SKM-1 treated with dmso at 0.1 percent for 144 hours (cell line): ENCODE results near the gene SF3A1.
A peak's percentile ranks its signal among the peaks of the same experiment; 100 is the strongest.
"Not testable (repeated sequence)": the region's sequence is repeated elsewhere in the genome, so short reads cannot be mapped to it uniquely, and the experiment has no call there.

Source experiments
- DNase-seq: peaks from one replicate; lab custom pipeline; 2025; ENCODE audit not compliant: unreplicated experiment; lab: John Stamatoyannopoulos, UW

SF3A1 gene

GRCh38 chr22:30354644-30355043, 2.0 kb downstream of the SF3A1 start:
- no peak for DNase-seq

GRCh38 chr22:30351226-30351625, 5.5 kb downstream of the SF3A1 start:
- no peak for DNase-seq

DNA sequence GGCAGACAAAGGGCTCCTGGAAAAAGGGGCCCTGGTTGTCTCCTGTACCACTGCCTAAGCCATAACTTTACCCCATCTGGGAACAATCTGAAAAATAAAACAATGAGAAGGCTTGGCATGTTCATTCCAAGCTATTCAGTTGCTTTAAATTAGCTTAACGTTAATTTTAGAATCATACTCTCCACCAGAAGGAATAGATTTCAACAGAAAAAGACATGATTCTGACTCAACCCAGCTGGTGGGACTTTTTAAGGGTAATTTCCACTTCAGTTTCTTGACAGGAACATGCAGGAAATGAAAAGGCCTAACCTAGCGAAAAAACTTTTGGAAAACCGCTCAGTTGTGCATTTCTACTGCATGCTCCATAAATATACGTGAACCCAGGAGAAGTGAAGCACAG, 7.9 kb downstream of the SF3A1 start:
- no peak for DNase-seq

DNA sequence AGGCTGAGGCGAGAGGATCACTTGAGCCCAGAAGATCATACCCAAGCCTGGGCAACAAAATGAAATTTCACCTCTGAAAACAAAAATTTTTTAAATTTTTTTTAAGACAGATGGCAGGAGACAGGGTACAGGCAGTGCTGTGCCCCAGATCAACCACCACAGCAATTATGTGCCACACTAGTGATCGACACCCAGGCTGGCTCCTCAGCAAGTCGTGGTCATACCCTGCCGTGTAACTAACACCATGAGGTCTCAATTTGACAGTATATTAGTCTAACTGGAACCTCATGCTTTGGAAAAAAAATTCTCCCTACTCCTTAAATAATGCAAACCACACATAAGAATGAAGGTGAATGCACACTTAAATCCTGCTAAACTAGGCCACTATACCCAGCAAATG, 8.3 kb downstream of the SF3A1 start:
- DNase-seq, result no peak

- DNase-seq, result no peak
These were observed 9.3 kb downstream of the SF3A1 start for GRCh38 chr22:30347255-30347892.

DNA sequence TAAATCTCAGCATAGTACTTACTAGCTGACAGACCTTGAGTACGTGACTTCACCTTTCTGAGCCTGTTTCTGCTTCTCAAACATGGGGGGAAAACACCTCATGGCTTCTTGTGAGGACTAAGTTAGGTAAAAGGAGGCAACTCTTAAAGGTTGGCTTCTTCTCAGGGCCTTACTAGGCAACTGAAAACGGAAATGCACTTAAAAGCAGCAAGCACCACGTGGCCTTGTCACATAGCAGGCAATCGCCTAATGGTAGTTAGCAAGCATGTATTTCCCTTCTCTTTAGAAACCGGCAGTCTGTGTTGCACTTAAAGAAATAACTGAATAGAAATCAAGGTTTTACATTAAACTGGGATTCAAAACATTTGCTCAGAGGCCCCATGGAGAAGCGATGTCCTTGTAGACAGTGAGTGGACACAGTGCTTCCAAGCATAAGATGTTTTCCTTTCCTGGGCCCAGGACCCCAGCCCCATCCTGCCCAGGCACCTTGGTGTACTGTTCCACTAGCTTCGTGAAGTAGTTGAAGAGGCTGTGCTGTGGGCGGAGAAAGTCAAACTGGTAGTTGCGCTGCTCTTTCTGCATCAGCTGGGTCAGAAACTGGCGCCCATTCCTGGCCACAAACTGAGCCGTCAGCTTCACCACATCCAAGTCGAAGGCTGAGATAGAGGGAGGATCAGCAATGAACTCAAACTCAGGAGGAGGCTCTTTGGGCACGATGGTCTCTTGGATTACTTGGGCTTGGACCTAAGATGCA, 12.1 kb downstream of the SF3A1 start:
- no peak for DNase-seq

- DNase-seq, result no peak
These were observed 15.6 kb downstream of the SF3A1 start for GRCh38 chr22:30340911-30341685.

GRCh38 chr22:30338802-30339201, 17.9 kb downstream of the SF3A1 start:
- no peak for DNase-seq

GRCh38 chr22:30338341-30338740, 18.4 kb downstream of the SF3A1 start:
- DNase-seq, result not testable (repeated sequence)

- no peak for DNase-seq
These were observed 19.3 kb downstream of the SF3A1 start for GRCh38 chr22:30337461-30337778.

- DNase-seq, result no peak
These were observed 19.8 kb downstream of the SF3A1 start for GRCh38 chr22:30336752-30337460.

DNA sequence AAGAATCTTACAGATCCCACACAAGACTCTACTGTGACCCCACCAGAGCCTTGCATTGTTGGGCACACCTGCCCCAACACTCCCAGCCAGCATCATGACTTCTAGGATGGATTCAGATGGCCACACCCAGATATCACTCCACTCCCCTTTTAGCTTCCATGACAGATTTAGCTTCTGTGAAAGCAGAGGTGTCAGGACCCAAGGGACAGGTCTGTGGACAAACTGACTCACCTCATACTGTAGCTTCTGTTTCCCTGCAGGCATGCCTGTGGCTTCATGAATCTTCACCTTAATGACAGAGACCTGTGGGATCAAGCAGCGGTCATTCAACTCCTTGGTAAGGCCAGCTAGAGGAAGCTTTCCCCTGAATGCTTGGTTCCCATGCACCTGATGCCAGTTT, 21.5 kb downstream of the SF3A1 start:
- no peak for DNase-seq

DNA sequence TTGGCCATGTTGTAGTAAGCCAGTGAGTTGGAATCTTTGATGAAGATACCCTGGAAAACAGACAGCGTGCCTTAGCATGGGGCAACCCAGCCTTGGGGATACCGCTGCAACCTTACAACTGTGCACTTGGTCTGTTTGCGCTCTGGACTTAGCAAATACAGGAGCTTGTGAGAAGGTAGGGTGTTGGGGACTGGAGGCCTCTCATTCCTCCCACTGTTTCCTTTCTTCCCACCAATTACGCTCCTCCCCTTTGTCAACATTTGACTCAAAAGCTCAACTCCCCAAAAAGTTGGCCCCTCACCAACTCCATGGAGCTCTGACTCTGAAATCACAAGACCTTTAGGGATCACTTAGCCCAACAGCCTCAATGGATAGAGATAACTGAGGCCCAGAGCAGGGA, 22.0 kb downstream of the SF3A1 start:
- no peak for DNase-seq

DNA sequence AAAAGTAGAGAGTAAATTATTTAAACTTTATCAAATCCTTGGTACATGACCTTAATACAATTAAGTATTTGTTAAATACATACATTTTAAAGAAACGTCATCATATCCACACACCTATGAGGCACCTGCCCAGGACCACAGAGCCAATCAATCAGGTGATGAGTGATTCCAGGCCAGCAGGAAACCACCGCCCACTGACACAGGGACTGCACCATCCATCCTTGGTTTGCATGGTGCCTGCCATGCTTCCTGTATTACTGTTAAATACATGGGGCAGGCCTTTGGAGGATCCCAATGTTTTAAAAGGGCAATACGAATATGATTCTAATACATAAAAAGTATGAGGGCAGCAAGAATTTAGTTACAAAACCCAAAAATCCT, 23.0 kb downstream of the SF3A1 start:
- no peak for DNase-seq

DNA sequence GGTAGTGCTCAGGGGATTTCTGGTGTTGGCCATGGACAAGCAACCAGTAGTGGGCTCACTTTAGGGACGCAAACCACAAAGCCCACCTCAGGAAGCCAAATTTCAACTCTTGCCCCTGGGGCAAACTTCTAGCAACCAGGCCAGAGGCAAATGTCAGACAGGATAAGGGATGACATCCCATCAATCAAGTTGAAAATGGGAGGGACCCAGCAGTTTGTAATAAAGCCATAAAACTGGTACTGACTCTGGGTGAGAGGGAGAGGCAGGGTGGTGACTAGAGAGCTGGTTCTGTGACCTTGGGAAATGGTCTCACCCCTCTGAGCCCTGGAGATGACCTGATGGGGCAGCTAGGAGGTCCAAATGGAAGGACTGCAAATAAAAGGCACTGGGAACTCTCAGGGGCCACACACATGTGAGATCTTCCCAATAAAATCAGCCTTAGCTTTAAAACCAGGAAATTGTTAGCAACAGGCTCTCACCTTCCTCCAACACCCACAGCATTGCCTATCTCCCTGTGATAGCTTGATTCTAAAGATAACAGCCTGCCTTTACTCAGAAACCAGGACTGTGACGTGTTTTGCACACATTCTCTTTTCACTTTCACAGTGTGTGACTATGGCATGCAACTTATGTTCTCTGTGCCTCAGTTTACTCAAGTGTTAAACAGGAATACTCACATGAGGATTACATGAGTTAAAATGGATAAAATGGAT, 23.5 kb downstream of the SF3A1 start:
- no peak for DNase-seq

DNA sequence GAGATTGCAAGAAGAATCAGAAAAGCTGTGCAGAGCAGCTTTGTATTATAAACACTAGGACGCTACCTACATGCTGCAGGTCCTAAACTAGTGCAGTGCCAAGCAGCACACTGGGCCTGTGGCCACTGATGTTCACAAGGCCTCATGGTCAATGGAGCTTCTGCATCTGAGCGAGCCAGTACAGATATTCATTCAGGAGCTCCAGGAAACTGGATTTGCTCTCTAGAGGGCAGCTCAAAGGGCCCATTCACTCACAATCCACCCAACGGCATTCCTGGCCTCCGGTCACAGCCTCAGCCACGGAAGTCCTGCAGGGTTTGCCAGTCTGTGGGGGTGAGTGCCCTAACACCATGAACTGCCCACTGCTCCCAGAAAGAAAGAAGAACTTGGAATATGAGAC, 24.1 kb downstream of the SF3A1 start:
- DNase-seq, result no peak

GRCh38 chr22:30328466-30329049, 28.1 kb downstream of the SF3A1 start:
- no peak for DNase-seq

DNA sequence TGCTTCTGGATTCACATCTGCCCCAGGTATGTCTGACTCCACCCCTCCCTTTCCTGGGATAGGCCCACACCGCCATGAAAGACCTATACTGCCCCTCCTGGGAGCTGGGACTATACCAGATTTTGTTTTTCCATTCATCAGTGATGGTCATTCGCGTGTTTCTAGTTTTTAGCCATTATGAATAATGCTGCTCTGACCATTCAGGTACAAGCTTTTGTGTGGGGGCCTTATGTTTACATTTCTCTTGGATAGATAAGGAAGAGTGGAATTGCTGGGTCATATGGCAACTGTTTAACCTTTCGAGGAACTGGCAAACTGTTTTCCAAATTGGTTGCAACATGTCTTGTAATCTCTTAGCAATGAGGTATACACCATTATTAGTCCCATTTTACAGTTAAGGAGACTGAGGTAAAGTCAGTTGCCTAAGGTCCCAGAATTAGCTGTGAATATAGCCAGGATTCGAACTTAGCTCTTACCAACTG, 28.8 kb downstream of the SF3A1 start:
- no peak for DNase-seq

GRCh38 chr22:30326706-30327362, 29.9 kb downstream of the SF3A1 start, which contains the start of gene TBC1D10A:
Gene TBC1D10A (minus strand): TSS chr22:30326941. CDS start chr22:30326881, 60 bp downstream.
- peak; percentile 76 for DNase-seq

GRCh38 chr22:30326255-30326705, 30.4 kb downstream of the SF3A1 start:
- no peak for DNase-seq
